GM12874 (cell line): Measurements from ENCODE around the gene PARVG.

Experiments
- TF ChIP-seq, protein P1 (sequence below): IDR thresholded peaks from 2 replicates; pipeline ENCODE4 v1.5.1; 2011; ENCODE audit warnings: low read depth, mild to moderate bottlenecking, control low read depth, low read length, moderate library complexity; ENCODE audit not compliant: insufficient read depth

Gene PARVG

DNA sequence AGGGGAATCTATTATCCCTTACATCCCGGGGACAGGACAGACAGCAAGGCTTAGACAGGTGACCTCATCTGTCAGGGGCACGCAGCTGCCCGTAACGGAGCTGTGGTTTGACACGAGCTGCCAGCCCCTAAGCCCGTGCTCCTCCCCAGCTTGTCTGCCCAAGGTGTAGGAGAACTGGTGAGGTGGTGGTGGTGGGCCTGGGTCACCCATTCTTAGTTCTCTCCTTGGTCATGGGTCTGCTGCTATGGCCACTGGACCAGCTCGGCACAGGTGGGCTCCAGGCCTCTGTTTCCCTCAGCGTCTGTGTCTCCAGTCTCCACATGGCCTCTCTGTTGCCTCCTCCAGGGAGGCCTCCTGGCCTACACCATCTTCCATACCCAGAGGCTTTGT is 5.4 kb downstream of the PARVG start:
- TF ChIP-seq, protein P1, sequence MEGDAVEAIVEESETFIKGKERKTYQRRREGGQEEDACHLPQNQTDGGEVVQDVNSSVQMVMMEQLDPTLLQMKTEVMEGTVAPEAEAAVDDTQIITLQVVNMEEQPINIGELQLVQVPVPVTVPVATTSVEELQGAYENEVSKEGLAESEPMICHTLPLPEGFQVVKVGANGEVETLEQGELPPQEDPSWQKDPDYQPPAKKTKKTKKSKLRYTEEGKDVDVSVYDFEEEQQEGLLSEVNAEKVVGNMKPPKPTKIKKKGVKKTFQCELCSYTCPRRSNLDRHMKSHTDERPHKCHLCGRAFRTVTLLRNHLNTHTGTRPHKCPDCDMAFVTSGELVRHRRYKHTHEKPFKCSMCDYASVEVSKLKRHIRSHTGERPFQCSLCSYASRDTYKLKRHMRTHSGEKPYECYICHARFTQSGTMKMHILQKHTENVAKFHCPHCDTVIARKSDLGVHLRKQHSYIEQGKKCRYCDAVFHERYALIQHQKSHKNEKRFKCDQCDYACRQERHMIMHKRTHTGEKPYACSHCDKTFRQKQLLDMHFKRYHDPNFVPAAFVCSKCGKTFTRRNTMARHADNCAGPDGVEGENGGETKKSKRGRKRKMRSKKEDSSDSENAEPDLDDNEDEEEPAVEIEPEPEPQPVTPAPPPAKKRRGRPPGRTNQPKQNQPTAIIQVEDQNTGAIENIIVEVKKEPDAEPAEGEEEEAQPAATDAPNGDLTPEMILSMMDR: no peak

DNA sequence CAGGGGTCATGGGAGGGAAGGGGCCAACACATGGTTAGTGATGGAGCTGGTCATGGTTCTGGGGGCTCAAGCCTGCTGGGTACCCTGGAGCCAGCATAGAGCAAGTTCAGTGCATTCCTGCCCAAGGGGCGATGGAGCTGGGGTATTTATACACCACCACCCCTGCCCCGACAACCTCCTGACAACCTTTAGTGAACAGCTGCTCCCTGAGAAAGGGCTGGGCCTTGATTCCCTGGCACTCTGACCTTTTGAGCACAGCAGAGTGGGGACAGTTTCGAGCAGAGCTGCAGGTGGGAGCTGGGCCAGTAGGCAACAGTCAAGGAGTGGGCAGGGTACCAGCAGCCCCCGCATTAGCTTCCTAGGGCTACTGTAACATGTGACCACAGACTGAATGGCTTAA is 6.0 kb downstream of the PARVG start:
- TF ChIP-seq, protein P1: no peak

DNA sequence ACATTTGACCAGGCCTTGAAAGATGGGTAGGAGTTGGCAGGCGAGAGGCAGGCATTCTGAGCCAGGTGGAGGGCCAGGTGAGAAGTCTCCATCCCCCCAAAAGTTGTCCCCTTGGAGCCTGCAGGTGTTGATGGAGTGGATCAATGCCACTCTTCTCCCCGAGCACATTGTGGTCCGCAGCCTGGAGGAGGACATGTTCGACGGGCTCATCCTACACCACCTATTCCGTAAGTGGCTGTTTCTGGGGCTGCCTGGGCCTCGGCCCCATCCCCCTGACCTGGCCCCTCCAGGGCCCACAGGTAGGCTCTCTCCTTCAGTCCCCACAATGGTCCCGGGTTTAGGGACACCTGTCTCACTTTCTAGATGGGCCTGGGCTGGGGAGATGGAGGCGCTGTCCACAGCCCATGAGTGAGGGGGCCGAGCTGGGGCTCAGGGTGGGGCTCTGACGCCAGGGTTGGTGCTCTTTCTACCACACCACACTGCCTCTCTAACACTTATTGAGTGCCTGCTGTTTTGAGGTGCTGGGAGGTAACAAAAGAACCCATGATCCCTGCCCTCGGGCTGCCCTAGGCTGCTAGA is 7.0 kb downstream of the PARVG start:
- TF ChIP-seq, protein P1: no peak

DNA sequence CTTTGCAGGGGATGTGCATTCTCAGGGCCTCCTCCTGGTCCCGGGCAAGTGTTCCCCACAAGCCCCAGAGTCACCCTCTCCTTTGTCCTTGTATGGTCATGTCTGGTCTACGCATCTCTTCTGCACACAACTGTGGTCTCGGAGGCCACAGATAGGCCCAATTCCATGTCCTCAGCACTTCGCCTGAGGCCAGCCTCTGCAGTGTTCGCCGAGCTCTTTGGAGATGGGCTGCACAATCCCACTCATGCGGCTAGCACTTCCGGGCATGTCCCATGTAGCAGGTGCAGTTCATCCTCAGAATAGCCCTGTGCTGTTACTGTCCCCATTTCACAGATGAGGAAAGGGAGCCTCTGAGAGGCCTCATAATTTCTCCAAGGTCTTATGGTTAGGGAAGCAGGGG is 7.6 kb downstream of the PARVG start:
- TF ChIP-seq, protein P1: no peak

DNA sequence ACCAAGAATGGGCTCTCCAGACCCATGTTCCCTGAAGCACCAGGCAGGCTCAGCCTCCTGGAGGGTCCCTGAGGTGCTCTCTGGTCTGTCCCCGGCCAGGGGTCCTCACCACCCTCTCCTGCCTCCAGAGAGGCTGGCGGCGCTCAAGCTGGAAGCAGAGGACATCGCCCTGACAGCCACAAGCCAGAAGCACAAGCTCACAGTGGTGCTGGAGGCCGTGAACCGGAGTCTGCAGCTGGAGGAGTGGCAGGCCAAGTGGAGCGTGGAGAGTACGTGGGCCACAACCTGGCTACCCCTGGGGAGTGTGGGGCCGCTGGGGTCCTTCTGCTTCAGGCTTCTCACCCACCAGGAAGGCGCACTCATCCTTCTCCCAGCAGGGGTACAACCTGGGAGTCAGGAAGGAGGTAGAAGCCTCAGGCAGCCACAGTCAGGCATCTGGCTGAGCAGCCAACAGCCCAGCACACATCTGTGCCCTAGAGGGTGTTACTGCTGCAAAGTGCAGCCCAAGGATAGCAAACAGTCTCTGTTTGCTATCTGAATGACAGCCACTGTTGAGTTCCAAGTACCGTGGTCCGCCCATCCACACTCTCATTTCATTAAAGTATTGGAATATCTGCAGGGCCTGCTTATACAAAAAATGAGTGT is 8.4 kb downstream of the PARVG start:
- TF ChIP-seq, protein P1: no peak

DNA sequence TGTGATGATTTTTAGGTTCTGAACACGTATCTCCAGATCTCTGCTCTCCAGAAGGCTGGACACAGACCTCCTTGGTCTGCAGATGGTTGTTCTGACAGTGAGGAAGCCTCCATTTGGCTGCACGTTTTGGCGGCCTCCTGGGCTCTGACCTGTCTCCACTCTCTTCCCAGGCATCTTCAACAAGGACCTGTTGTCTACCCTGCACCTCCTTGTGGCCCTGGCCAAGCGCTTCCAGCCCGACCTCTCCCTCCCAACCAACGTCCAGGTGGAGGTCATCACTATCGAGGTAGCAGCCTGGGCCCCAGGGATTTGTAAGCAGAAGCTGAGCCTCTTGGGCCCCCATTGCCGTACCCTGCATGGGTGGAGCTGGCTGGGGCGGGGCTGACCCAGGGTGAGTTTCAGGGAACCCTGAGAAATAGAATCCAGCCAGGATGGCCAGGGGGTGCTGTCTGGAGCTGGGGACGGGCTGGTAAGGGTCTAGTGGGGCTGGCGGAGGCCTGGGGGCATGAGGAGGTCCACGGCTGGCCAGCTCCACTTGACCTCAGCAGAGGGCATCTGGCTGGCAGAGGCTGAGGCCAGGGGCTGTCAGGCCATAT is 9.8 kb downstream of the PARVG start:
- TF ChIP-seq, protein P1: no peak

DNA sequence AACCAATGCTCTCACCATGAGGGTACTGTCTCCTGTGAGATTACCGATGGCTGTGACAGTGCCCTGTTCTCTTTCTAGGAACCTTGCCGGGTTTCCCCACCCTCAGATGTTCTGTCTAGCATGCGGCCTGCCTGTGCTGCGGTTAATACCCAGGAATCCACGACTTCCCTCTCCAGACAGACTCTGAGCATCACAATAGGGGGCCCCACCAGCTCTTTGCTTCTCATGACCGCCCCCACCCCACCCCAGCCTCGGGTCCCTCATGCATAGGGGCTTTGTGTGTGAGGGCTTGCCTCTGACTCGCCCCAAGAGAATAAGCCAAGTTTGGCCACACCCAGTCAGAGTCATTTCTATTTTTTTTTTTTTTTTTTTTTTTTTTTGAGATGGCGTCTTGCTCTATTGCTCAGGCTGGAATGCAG is 10.3 kb downstream of the PARVG start:
- TF ChIP-seq, protein P1: no peak
